HG03432 (cell line): Measurements from ENCODE around the gene CEP126.

Experiments used
- ATAC-seq: cut with Tn5 transposase; IDR thresholded peaks from one replicate; pipeline ENCODE4 v1.9.1; 2021; ENCODE audit warnings: mild to moderate bottlenecking, moderate library complexity; ENCODE audit not compliant: unreplicated experiment

CEP126 gene

GRCh38 chr11:101914738-101915426, at the start of gene CEP126:
CEP126 (plus strand) TSS chr11:101915010; CDS start chr11:101915285, 275 bp downstream.
- ATAC-seq, result peak; percentile 100

GRCh38 chr11:101866619-101867491, 48.0 kb upstream of the CEP126 start:
- no peak for ATAC-seq

GRCh38 chr11:101867951-101868350, 46.9 kb upstream of the CEP126 start:
- ATAC-seq, result no peak

GRCh38 chr11:101870510-101870909, 44.3 kb upstream of the CEP126 start:
- no peak for ATAC-seq

GRCh38 chr11:101872171-101872882, 42.5 kb upstream of the CEP126 start:
- no peak for ATAC-seq

GRCh38 chr11:101880222-101880621, 34.6 kb upstream of the CEP126 start:
- ATAC-seq, result peak; percentile 67

GRCh38 chr11:101881586-101881985, 33.2 kb upstream of the CEP126 start:
- ATAC-seq, result no peak

- no peak for ATAC-seq
These were observed 29.2 kb upstream of the CEP126 start for GRCh38 chr11:101885631-101886030.

GRCh38 chr11:101889767-101890166, 25.0 kb upstream of the CEP126 start:
- ATAC-seq, result no peak

- no peak for ATAC-seq
These were observed 20.3 kb upstream of the CEP126 start for GRCh38 chr11:101894505-101894904.

- no peak for ATAC-seq
These were observed 7.0 kb upstream of the CEP126 start for GRCh38 chr11:101907815-101908214.

GRCh38 chr11:101909087-101909486, 5.7 kb upstream of the CEP126 start:
- ATAC-seq, result no peak

GRCh38 chr11:101912823-101913284, 2.0 kb upstream of the CEP126 start:
- ATAC-seq, result no peak

- no peak for ATAC-seq
These were observed 1.2 kb upstream of the CEP126 start for GRCh38 chr11:101913656-101914055.

- no peak for ATAC-seq
These were observed 471 bp upstream of the CEP126 start for GRCh38 chr11:101914341-101914737.

GRCh38 chr11:101915791-101916291, 1.0 kb downstream of the CEP126 start:
- peak; percentile 24 for ATAC-seq

GRCh38 chr11:101916422-101916821, 1.6 kb downstream of the CEP126 start, which contains the start of gene ANGPTL5:
ANGPTL5 (minus strand) TSS chr11:101916522; CDS start chr11:101907909, 8,613 bp downstream.
- ATAC-seq, result no peak

GRCh38 chr11:101917226-101917625, 2.4 kb downstream of the CEP126 start:
- no peak for ATAC-seq

GRCh38 chr11:101920992-101921391, 6.2 kb downstream of the CEP126 start:
- no peak for ATAC-seq

- no peak for ATAC-seq
These were observed 8.7 kb downstream of the CEP126 start for GRCh38 chr11:101923554-101923953.
